HG03442 (cell line): Measurements from ENCODE around the gene CIAO3.

Experiments used
- ATAC-seq: cut with Tn5 transposase; IDR thresholded peaks from one replicate; pipeline ENCODE4 v1.9.1; 2021; ENCODE audit warnings: mild to moderate bottlenecking, moderate library complexity; ENCODE audit not compliant: unreplicated experiment

CIAO3 gene

DNA sequence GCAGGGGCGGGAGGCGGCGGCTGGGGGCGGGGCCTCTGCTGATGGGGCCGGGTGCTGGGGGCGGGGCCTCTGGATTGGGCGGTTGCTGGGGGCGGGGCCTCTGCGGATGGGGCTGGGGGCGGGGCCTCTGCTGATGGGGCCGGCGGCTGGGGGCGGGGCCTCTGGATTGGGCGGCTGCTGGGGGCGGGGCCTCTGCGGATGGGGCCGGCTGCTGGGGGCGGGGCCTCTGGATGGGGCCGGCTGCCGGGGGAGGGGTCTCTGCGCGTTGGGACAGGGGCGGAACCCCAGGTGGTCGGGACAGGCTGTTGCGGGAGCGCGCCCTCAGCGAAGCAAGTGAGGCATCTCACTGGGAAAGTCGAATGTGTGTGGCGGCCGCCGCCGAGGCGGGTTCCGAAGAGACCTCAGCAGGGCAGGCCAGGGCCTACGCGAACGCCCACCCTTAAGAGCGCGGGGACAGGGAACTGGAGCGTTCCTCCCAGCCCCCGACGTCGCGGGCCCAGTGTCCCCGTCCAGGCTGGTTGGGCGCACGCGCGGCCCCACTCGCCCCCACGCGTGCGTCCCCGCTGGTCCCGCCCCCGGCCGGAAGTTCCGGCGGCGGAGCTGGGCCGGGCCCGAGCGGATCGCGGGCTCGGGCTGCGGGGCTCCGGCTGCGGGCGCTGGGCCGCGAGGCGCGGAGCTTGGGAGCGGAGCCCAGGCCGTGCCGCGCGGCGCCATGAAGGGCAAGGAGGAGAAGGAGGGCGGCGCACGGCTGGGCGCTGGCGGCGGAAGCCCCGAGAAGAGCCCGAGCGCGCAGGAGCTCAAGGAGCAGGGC is 60.8 kb downstream of the CIAO3 start, which contains the start of gene STUB1:
Gene STUB1, plus strand, starts transcription at position 597 of the 811 bp plus-strand sequence. Its CDS starts 116 bp downstream, at position 713.
- peak; percentile 33 for ATAC-seq
